Endothelial cell of umbilical vein (primary cell): ENCODE measurements around the gene HEXIM2. TPM values are rescaled to one million over a fixed set of nuclear protein-coding genes. Genes with fewer than 3 reads are reported as not detected.

ENCODE experiments used
- BruUV-seq: library from RNA; stranded (reverse); fragments of 400-500 nt; replicated peaks from 2 replicates; lab custom pipeline; 2021; lab: Mats Ljungman, UMichigan
- CTCF ChIA-PET: fragments of 300-600, 350-600 bp; sonication (Branson Sonifier 250); formaldehyde crosslinking; loops from one replicate; lab custom pipeline; 2021; ENCODE audit warnings: antibody characterized with exemption, inconsistent platforms; lab: Charles Lee
- POLR2A ChIA-PET: fragments of 300-600, 350-600 bp; sonication (Branson Sonifier 250); formaldehyde crosslinking; loops from one replicate; lab custom pipeline; 2021; ENCODE audit warnings: antibody characterized with exemption, inconsistent platforms; lab: Charles Lee
- DNase-seq: peaks from one replicate; pipeline ENCODE4 v3.0.0-alpha.2; 2011; ENCODE audit warnings: low read depth, low spot score
- FAIRE-seq: peaks from 2 replicates; lab custom pipeline; 2011; peaks lifted over from hg19 to GRCh38; lab: Jason Lieb, UNC
- H2AFZ ChIP-seq: 2 replicates; pipeline ENCODE4 v1.6.0; 2012; ENCODE audit warnings: low read depth, low read length, control low read depth, inconsistent platforms
- H3K27ac ChIP-seq: 2 replicates; pipeline ENCODE4 v1.5.1; 2011; ENCODE audit warnings: low read depth, mild to moderate bottlenecking, control low read depth, low read length, moderate library complexity; ENCODE audit not compliant: insufficient read depth
- H3K27me3 ChIP-seq, 2 experiments: 2 replicates each; pipeline versions ENCODE4 v1.6.0 to v1.6.1; 2011; ENCODE audit warnings: low read length in 2 of 2, mixed read lengths in 1 of 2; ENCODE audit not compliant: control insufficient read depth in 2 of 2, insufficient read depth in 2 of 2
- H3K36me3 ChIP-seq, 2 experiments: 2 replicates in 1 of 2; 3 replicates in 1 of 2; pipeline ENCODE4 v1.5.1; 2011; ENCODE audit warnings: low read length in 2 of 2, mild to moderate bottlenecking in 1 of 2, moderate library complexity in 1 of 2; ENCODE audit not compliant: control insufficient read depth in 2 of 2, insufficient read depth in 2 of 2; ENCODE audit errors: extremely low read depth in 1 of 2
- H3K4me1 ChIP-seq: 3 replicates; pipeline ENCODE4 v1.5.1; 2011; ENCODE audit warnings: mild to moderate bottlenecking, low read length; ENCODE audit not compliant: control insufficient read depth, insufficient read depth; ENCODE audit errors: extremely low read depth
- H3K4me2 ChIP-seq: 2 replicates; pipeline ENCODE4 v1.6.1; 2011; ENCODE audit warnings: low read length, control low read depth, mixed read lengths; ENCODE audit not compliant: insufficient read depth
- H3K4me3 ChIP-seq, 3 experiments: fragments of 200-600 bp in 1 of 3; sonication (generic), shearing (Covaris generic) in 1 of 3; replicated peaks in 1 of 3; 2 replicates each; pipeline ENCODE4 v1.5.1; 2011 to 2016; ENCODE audit warnings: control low read depth in 3 of 3, low read length in 3 of 3, mild to moderate bottlenecking in 2 of 3, inconsistent platforms in 1 of 3, low read depth in 1 of 3, moderate library complexity in 1 of 3; ENCODE audit not compliant: insufficient read depth in 1 of 3
- H3K79me2 ChIP-seq: 2 replicates; pipeline ENCODE4 v1.6.0; 2012; ENCODE audit warnings: low read length, inconsistent platforms; ENCODE audit not compliant: control insufficient read depth, insufficient read depth
- H3K9ac ChIP-seq: replicated peaks from 2 replicates; pipeline ENCODE3; 2011; ENCODE audit warnings: low read length, control low read depth; ENCODE audit not compliant: insufficient read depth; ENCODE audit errors: extremely low read depth
- H3K9me1 ChIP-seq: replicated peaks from 3 replicates; pipeline ENCODE4 v1.6.0; 2011; ENCODE audit warnings: mild to moderate bottlenecking, low read length; ENCODE audit not compliant: control insufficient read depth, insufficient read depth; ENCODE audit errors: extremely low read depth
- H3K9me3 ChIP-seq: replicated peaks from 2 replicates; pipeline ENCODE4 v1.5.1; 2012; ENCODE audit warnings: low read length, inconsistent platforms; ENCODE audit not compliant: control insufficient read depth, insufficient read depth
- H4K20me1 ChIP-seq: replicated peaks from 2 replicates; pipeline ENCODE3; 2011; ENCODE audit warnings: mild to moderate bottlenecking, low read length; ENCODE audit not compliant: control insufficient read depth, insufficient read depth; ENCODE audit errors: extremely low read depth
- EZH2 ChIP-seq: IDR thresholded peaks from 2 replicates; pipeline ENCODE4 v1.6.1; 2012; ENCODE audit warnings: borderline replicate concordance, low read depth, mild to moderate bottlenecking, moderate library complexity, low read length, inconsistent platforms; ENCODE audit not compliant: severe bottlenecking
- FOS ChIP-seq: IDR thresholded peaks from 2 replicates; pipeline ENCODE4 v1.6.1; 2011; ENCODE audit warnings: mild to moderate bottlenecking, low read length, moderate library complexity, borderline replicate concordance; ENCODE audit not compliant: insufficient read depth
- GATA2 ChIP-seq: IDR thresholded peaks from 2 replicates; pipeline ENCODE4 v1.7.0; 2011; ENCODE audit warnings: low read depth, mild to moderate bottlenecking, moderate library complexity, mixed read lengths, low read length; ENCODE audit not compliant: insufficient read length, insufficient read depth
- JUN ChIP-seq: IDR thresholded peaks from 2 replicates; pipeline ENCODE4 v1.6.1; 2011; ENCODE audit warnings: borderline replicate concordance, low read depth; ENCODE audit not compliant: insufficient read length, insufficient read depth
- MYC ChIP-seq: IDR thresholded peaks from one replicate; pipeline ENCODE4 v1.6.1; 2011; ENCODE audit warnings: mild to moderate bottlenecking, low read depth, low read length
- POLR2A ChIP-seq: IDR thresholded peaks from 2 replicates; pipeline ENCODE4 v1.6.1; 2012; ENCODE audit warnings: low read depth, mild to moderate bottlenecking, control low read depth, low read length
- POLR2AphosphoS5 ChIP-seq: IDR thresholded peaks from 2 replicates; pipeline ENCODE4 v1.6.1; 2012; ENCODE audit warnings: low read depth, mild to moderate bottlenecking, control low read depth, low read length, moderate library complexity; ENCODE audit not compliant: insufficient read depth
- dilution Hi-C: fragments of 300-500 bp; cut with MboI; formaldehyde crosslinking; loops from one replicate; pipeline ENCODE4 v1.15.0; 2019; ENCODE audit warnings: low sequenced_read_pairs; ENCODE audit not compliant: extremely low pct_ligation_motif_present
- intact Hi-C: fragments of 100-400 bp; cut with micrococcal nuclease; formaldehyde crosslinking; loops from one replicate; pipeline ENCODE4 v1.10.0; 2022
- polyA plus RNA-seq, 4 experiments: library from polyadenylated mRNA; depleted of rRNA in 3 of 4; stranded (reverse) in 3 of 4; unstranded in 1 of 4; fragments of >200 nt; gene quantifications; 2 replicates each; pipeline versions ENCODE4 v1.2.1 to v1.2.3, GENCODE V29; 2011 to 2012; ENCODE audit warnings: missing spikeins in 1 of 4
- total RNA-seq: library from RNA; stranded (reverse); gene quantifications from 2 replicates; pipeline ENCODE4 v1.2.3, GENCODE V29; 2021
- TF ChIP-seq, protein P1 (sequence below), 2 donors: IDR thresholded peaks; 1 replicate in 1 of 2; 2 replicates in 1 of 2; pipeline ENCODE4 v1.5.1; 2011; ENCODE audit warnings: low read length in 2 of 2, mild to moderate bottlenecking in 2 of 2, moderate library complexity in 2 of 2, control low read depth in 1 of 2, inconsistent platforms in 1 of 2, low read depth in 1 of 2; ENCODE audit not compliant: insufficient read depth in 1 of 2; ENCODE audit errors: extremely low read depth in 1 of 2
- TF ChIP-seq, protein P2 (sequence below): IDR thresholded peaks from 2 replicates; pipeline ENCODE4 v1.6.1; 2011; ENCODE audit not compliant: insufficient read depth, insufficient read length

HEXIM2 gene
- total and polyA plus RNA-seq, 2 donors (not counting 3 experiments of a cell fraction or from before 2014, with no cell fraction given), result 2.9 to 3.8 TPM

- DNase-seq (peak; percentile 90), FAIRE-seq (no peak)
- H3K4me1 ChIP-seq, result peaks cover 24% of the 10 kb centered on the region
- dilution Hi-C loops, result no loop called here
- H3K9me3 ChIP-seq, result no peaks in the 10 kb centered on the region
- H3K27me3 ChIP-seq, result no peaks in the 10 kb centered on the region
- peaks cover 30% of the 10 kb centered on the region for H3K79me2 ChIP-seq
- peak overlapping the region; percentile 2 for H2AFZ ChIP-seq
- peak overlapping the region; percentile 99 for H3K9ac ChIP-seq
- H3K4me3 ChIP-seq, result peak overlapping the region; percentile 11 to 82 (median 47)
- ChIA-PET CTCF (interaction anchor here (1.0 to 10.4 kb wide), 7 partner anchors 11 to 87 kb away, joined by 3 to 393 read pairs (median 10); partner anchors contain the start of genes ACBD4, HEXIM2 and NMT1), POLR2A (interaction anchor here (0.7 to 6.1 kb wide), 15 partner anchors 8 to 245 kb away, joined by 3 to 189 read pairs (median 7); partner anchors contain the start of genes ACBD4, HEXIM2 and NMT1)
- TF ChIP-seq POLR2AphosphoS5 (no peak), JUN (no peak), GATA2 (no peak), FOS (no peak), EZH2 (no peak), POLR2A (no peak), MYC (no peak)
- TF ChIP-seq, protein P1, sequence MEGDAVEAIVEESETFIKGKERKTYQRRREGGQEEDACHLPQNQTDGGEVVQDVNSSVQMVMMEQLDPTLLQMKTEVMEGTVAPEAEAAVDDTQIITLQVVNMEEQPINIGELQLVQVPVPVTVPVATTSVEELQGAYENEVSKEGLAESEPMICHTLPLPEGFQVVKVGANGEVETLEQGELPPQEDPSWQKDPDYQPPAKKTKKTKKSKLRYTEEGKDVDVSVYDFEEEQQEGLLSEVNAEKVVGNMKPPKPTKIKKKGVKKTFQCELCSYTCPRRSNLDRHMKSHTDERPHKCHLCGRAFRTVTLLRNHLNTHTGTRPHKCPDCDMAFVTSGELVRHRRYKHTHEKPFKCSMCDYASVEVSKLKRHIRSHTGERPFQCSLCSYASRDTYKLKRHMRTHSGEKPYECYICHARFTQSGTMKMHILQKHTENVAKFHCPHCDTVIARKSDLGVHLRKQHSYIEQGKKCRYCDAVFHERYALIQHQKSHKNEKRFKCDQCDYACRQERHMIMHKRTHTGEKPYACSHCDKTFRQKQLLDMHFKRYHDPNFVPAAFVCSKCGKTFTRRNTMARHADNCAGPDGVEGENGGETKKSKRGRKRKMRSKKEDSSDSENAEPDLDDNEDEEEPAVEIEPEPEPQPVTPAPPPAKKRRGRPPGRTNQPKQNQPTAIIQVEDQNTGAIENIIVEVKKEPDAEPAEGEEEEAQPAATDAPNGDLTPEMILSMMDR (IDR thresholded peaks at IDR 0.05; ENCODE audit: extremely low read depth in 1 of 2, insufficient read depth in 1 of 2, low read depth in 1 of 2, low read length in 2 of 2), result no peak
- TF ChIP-seq, protein P2, sequence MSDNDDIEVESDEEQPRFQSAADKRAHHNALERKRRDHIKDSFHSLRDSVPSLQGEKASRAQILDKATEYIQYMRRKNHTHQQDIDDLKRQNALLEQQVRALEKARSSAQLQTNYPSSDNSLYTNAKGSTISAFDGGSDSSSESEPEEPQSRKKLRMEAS, result no peak
- H3K36me3 ChIP-seq, result no peaks in the 10 kb centered on the region
- peak overlapping the region; percentile 97 for H3K27ac ChIP-seq
- peak overlapping the region; percentile 57 for H3K4me2 ChIP-seq
- H4K20me1 ChIP-seq, result no peaks in the 10 kb centered on the region
- BruUV-seq, result no TSS peak
- H3K9me1 ChIP-seq, result no peaks in the 10 kb centered on the region
- intact Hi-C loops, result loop anchor here (1.0 to 10.0 kb wide), 4 partner anchors 12 to 227 kb away; partner anchors contain the start of genes ACBD4, HEXIM2 and MAP3K14
Measured at GRCh38 chr17:45147581-45148182, 14.0 kb upstream of the HEXIM2 start.
